Measurements from ENCODE around the gene PPT1. TPM values are rescaled to one million over a fixed set of nuclear protein-coding genes. Genes with fewer than 3 reads are reported as not detected.

PPT1 gene
- total and polyA plus RNA-seq, 2 of the 13 experiments (the other 11 are each of a cell fraction or from before 2014, with no cell fraction given) = 129 TPM

- TF ChIP-seq ZHX1 (CRISPR knock-in tag; IDR thresholded peaks at IDR 0.05; ENCODE audit: low read depth) (peak; percentile 87; the same call in 1 of the 2 replicates), PHF21A (CRISPR knock-in tag; IDR thresholded peaks at IDR 0.05) (peak; percentile 48; the same call in 1 of the 2 replicates), NPAS2 (CRISPR knock-in tag; IDR thresholded peaks at IDR 0.05; ENCODE audit: borderline replicate concordance) (no peak), TGIF2 (CRISPR knock-in tag; IDR thresholded peaks at IDR 0.05) (0 out of 2 replicates have a peak, but pooled peaks have one; percentile 42), KDM6A (CRISPR knock-in tag; IDR thresholded peaks at IDR 0.05; ENCODE audit: low read depth) (peak; percentile 16; the same call in 1 of the 2 replicates), ZMAT3 (CRISPR knock-in tag; conservative IDR thresholded peaks at IDR 0.05) (peak; percentile 64; the same call in 1 of the 2 replicates), THRA (CRISPR knock-in tag; IDR thresholded peaks at IDR 0.05; ENCODE audit: borderline replicate concordance) (0 out of 2 replicates have a peak, but pooled peaks have one; percentile 45), ZNF205 (CRISPR knock-in tag; IDR thresholded peaks at IDR 0.05) (peak; percentile 38; the same call in 1 of the 2 replicates), MEIS2 (CRISPR knock-in tag; IDR thresholded peaks at IDR 0.05) (peak; percentile 67; the same call in 1 of the 2 replicates), ZFP82 (CRISPR knock-in tag; IDR thresholded peaks at IDR 0.05; ENCODE audit: borderline replicate concordance) (peak; percentile 82; the same call in 1 of the 2 replicates), SRY (CRISPR knock-in tag; IDR thresholded peaks at IDR 0.05) (peak; percentile 58; the same call in 1 of the 2 replicates)
- TF ChIP-seq, protein P1, sequence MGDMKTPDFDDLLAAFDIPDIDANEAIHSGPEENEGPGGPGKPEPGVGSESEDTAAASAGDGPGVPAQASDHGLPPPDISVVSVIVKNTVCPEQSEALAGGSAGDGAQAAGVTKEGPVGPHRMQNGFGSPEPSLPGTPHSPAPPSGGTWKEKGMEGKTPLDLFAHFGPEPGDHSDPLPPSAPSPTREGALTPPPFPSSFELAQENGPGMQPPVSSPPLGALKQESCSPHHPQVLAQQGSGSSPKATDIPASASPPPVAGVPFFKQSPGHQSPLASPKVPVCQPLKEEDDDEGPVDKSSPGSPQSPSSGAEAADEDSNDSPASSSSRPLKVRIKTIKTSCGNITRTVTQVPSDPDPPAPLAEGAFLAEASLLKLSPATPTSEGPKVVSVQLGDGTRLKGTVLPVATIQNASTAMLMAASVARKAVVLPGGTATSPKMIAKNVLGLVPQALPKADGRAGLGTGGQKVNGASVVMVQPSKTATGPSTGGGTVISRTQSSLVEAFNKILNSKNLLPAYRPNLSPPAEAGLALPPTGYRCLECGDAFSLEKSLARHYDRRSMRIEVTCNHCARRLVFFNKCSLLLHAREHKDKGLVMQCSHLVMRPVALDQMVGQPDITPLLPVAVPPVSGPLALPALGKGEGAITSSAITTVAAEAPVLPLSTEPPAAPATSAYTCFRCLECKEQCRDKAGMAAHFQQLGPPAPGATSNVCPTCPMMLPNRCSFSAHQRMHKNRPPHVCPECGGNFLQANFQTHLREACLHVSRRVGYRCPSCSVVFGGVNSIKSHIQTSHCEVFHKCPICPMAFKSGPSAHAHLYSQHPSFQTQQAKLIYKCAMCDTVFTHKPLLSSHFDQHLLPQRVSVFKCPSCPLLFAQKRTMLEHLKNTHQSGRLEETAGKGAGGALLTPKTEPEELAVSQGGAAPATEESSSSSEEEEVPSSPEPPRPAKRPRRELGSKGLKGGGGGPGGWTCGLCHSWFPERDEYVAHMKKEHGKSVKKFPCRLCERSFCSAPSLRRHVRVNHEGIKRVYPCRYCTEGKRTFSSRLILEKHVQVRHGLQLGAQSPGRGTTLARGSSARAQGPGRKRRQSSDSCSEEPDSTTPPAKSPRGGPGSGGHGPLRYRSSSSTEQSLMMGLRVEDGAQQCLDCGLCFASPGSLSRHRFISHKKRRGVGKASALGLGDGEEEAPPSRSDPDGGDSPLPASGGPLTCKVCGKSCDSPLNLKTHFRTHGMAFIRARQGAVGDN (CRISPR knock-in tag; IDR thresholded peaks at IDR 0.05) = peak; percentile 99
Observed at GRCh38 chr1:40096977-40097782, at the start of gene PPT1 (continued).
